ENCODE measurements around the gene DCTN3. TPM values are rescaled to one million over a fixed set of nuclear protein-coding genes. Genes with fewer than 3 reads are reported as not detected.

DCTN3 gene
- total and polyA plus RNA-seq, 9 of the 15 experiments (the other 6 are each of a cell fraction or from before 2014, with no cell fraction given): 11.0 to 51.0 (median 41.9) TPM

- TF ChIP-seq, protein P1, sequence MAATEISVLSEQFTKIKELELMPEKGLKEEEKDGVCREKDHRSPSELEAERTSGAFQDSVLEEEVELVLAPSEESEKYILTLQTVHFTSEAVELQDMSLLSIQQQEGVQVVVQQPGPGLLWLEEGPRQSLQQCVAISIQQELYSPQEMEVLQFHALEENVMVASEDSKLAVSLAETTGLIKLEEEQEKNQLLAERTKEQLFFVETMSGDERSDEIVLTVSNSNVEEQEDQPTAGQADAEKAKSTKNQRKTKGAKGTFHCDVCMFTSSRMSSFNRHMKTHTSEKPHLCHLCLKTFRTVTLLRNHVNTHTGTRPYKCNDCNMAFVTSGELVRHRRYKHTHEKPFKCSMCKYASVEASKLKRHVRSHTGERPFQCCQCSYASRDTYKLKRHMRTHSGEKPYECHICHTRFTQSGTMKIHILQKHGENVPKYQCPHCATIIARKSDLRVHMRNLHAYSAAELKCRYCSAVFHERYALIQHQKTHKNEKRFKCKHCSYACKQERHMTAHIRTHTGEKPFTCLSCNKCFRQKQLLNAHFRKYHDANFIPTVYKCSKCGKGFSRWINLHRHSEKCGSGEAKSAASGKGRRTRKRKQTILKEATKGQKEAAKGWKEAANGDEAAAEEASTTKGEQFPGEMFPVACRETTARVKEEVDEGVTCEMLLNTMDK (IDR thresholded peaks at IDR 0.05; ENCODE audit: borderline replicate concordance, insufficient read depth, low read depth, low read length, poor library complexity, severe bottlenecking): no peak
- TF ChIP-seq FIP1L1 (IDR thresholded peaks at IDR 0.05; ENCODE audit: low read depth, low read length, poor library complexity, severe bottlenecking): no peak
- no peak for TF ChIP-seq ZNF551 (CRISPR knock-in tag; IDR thresholded peaks at IDR 0.05)
- no peak for TF ChIP-seq POLR3A (IDR thresholded peaks at IDR 0.05; ENCODE audit: borderline replicate concordance, extremely low read depth, insufficient read depth, insufficient read length)
- no peak for TF ChIP-seq MYNN (IDR thresholded peaks at IDR 0.05)
- no peak for TF ChIP-seq MYNN (CRISPR knock-in tag; IDR thresholded peaks at IDR 0.05)
- no peak for TF ChIP-seq ZNF12 (CRISPR knock-in tag; IDR thresholded peaks at IDR 0.05)
- TF ChIP-seq ZBTB9 (CRISPR knock-in tag; IDR thresholded peaks at IDR 0.05): no peak
- no peak for TF ChIP-seq PTBP1 (IDR thresholded peaks at IDR 0.05; ENCODE audit: low read depth, low read length)
- TF ChIP-seq ZNF24 (IDR thresholded peaks at IDR 0.05): no peak
- TF ChIP-seq NR4A1 (CRISPR knock-in tag; IDR thresholded peaks at IDR 0.05): no peak
- no peak for TF ChIP-seq NR4A1 (tag; IDR thresholded peaks at IDR 0.05)
- TF ChIP-seq, protein P2, sequence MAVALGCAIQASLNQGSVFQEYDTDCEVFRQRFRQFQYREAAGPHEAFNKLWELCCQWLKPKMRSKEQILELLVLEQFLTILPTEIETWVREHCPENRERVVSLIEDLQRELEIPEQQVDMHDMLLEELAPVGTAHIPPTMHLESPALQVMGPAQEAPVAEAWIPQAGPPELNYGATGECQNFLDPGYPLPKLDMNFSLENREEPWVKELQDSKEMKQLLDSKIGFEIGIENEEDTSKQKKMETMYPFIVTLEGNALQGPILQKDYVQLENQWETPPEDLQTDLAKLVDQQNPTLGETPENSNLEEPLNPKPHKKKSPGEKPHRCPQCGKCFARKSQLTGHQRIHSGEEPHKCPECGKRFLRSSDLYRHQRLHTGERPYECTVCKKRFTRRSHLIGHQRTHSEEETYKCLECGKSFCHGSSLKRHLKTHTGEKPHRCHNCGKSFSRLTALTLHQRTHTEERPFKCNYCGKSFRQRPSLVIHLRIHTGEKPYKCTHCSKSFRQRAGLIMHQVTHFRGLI (CRISPR knock-in tag; IDR thresholded peaks at IDR 0.05): no peak
Observed at GRCh38 chr9:34634551-34635248, 14.4 kb upstream of the DCTN3 start (continued).

Data from K562 (cell line).